OCI-LY1 (cell line): ENCODE results near the gene EEPD1.

Experiments
- CTCF ChIP-seq: fragments of 200-600 bp; sonication (generic), shearing (Covaris generic); IDR thresholded peaks from 2 replicates; pipeline ENCODE4 v1.5.1; 2017; ENCODE audit warnings: mild to moderate bottlenecking, antibody characterized with exemption, low read length, moderate library complexity, mixed read lengths
- EZH2 ChIP-seq: fragments of 200-600 bp; sonication (generic), shearing (Covaris generic); IDR thresholded peaks from 2 replicates; pipeline ENCODE4 v1.8.0; 2017; ENCODE audit warnings: borderline replicate concordance, mixed run types, mild to moderate bottlenecking, antibody characterized with exemption, low read length, moderate library complexity, mixed read lengths

- TF ChIP-seq CTCF (no peak), EZH2 (no peak)
These were observed 162.4 kb downstream of the EEPD1 start for GRCh38 chr7:36315309-36315944.
